Epithelial cell of proximal tubule (primary cell): ENCODE data around the gene NOM1. TPM values are rescaled to one million over a fixed set of nuclear protein-coding genes. Genes with fewer than 3 reads are reported as not detected.
"Not testable (repeated sequence)": the region's sequence is repeated elsewhere in the genome, so short reads cannot be mapped to it uniquely, and the experiment has no call there.

ENCODE experiments used
- DNase-seq: peaks from one replicate; pipeline ENCODE4 v3.0.0-alpha.2; 2011; ENCODE audit warnings: low read depth
- H3K4me3 ChIP-seq: 2 replicates; pipeline ENCODE4 v1.5.1; 2011; ENCODE audit warnings: low read depth, mild to moderate bottlenecking, low read length
- CTCF ChIP-seq: conservative IDR thresholded peaks from 2 replicates; pipeline ENCODE4 v1.5.1; 2012; ENCODE audit warnings: low read depth, mild to moderate bottlenecking, low read length
- total RNA-seq: library from RNA; depleted of rRNA; stranded (reverse); fragments of >200 nt; gene quantifications from 2 replicates; pipeline ENCODE4 v1.2.3, GENCODE V29; 2015

NOM1 gene
- total RNA-seq, 1 donor from 2014 or later, result 8.9 TPM

- H3K4me3 ChIP-seq, result no peak overlapping the region
- no peak for TF ChIP-seq CTCF
- no peak for DNase-seq
Observed at GRCh38 chr7:156932006-156932405, 17.5 kb upstream of the NOM1 start.

- TF ChIP-seq CTCF, result no peak
- no peak overlapping the region for H3K4me3 ChIP-seq
- no peak for DNase-seq
Observed at GRCh38 chr7:156935250-156935649, 14.3 kb upstream of the NOM1 start.

GRCh38 chr7:156936766-156937165 is 12.7 kb upstream of the NOM1 start:
- not testable (repeated sequence) for H3K4me3 ChIP-seq, DNase-seq

- no peak for DNase-seq
- no peak for TF ChIP-seq CTCF
- H3K4me3 ChIP-seq, result no peak overlapping the region
Observed at GRCh38 chr7:156940421-156941122, 8.9 kb upstream of the NOM1 start.

- no peak for DNase-seq
- H3K4me3 ChIP-seq, result no peak overlapping the region
- no peak for TF ChIP-seq CTCF
Observed at GRCh38 chr7:156941393-156942182, 7.9 kb upstream of the NOM1 start.

- no peak overlapping the region for H3K4me3 ChIP-seq
- DNase-seq, result no peak
- TF ChIP-seq CTCF, result no peak
Observed at GRCh38 chr7:156942708-156943090, 6.8 kb upstream of the NOM1 start.

GRCh38 chr7:156943091-156944041 is 6.1 kb upstream of the NOM1 start:
- DNase-seq, result no peak
- no peak for TF ChIP-seq CTCF
- peak overlapping the region; percentile 24 for H3K4me3 ChIP-seq
